Gastroesophageal sphincter (tissue), 3 donors: Measurements from ENCODE around the gene ZACN.

Source experiments
- CTCF ChIP-seq, 4 experiments: fragments of 200-600 bp in 2 of 4; fragments of 450-650 bp in 2 of 4; sonication (generic) in 1 of 4; IDR thresholded peaks; one replicate each; pipeline ENCODE4 v1.5.1; 2017 to 2019; ENCODE audit warnings: antibody characterized with exemption in 4 of 4, mild to moderate bottlenecking in 2 of 4, moderate library complexity in 2 of 4
- EP300 ChIP-seq: sonication (generic); formaldehyde crosslinking; IDR thresholded peaks from one replicate; pipeline ENCODE4 v1.6.1; 2017; ENCODE audit warnings: antibody characterized with exemption, mild to moderate bottlenecking
- POLR2A ChIP-seq, 2 donors: fragments of 450-650 bp; IDR thresholded peaks; one replicate each; pipeline ENCODE4 v1.6.1; 2017; ENCODE audit warnings: antibody characterized with exemption in 2 of 2, mild to moderate bottlenecking in 2 of 2, moderate library complexity in 1 of 2

DNA sequence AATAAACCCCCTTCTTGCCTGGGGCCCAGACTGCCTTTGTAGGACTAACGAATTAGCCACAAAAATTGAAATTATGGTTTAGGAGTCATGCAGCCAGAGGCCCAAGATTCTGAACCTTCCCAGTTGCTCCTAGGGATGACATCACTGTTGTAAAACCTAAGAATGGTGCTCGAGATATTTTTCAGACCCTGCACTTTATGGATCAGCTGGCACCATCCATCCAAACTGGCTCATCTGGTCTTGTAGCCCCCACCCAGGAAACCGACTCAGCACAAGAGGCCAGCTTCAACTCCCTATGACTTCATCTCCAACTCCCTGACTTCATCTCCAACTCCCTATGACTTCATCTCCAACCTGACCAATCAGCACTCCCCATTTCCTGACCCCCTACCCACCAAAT lies 40.9 kb upstream of the ZACN start:
- TF ChIP-seq CTCF (IDR thresholded peaks at IDR 0.05), result no peak
- no peak for TF ChIP-seq EP300
- TF ChIP-seq POLR2A (IDR thresholded peaks at IDR 0.05), result no peak
